Activated naive CD8-positive, alpha-beta T cell treated with anti-CD3 and anti-CD28 coated beads for 36 hours (primary cell): ENCODE results near the gene EHMT2. TPM values are rescaled to one million over a fixed set of nuclear protein-coding genes. Genes with fewer than 3 reads are reported as not detected.
A peak's percentile ranks its signal among the peaks of the same experiment; 100 is the strongest.
"Not testable (repeated sequence)": the region's sequence is repeated elsewhere in the genome, so short reads cannot be mapped to it uniquely, and the experiment has no call there.

ENCODE experiments used
- DNase-seq: peaks from one replicate; pipeline ENCODE4 v3.0.0; 2021
- H3K27ac Mint-ChIP-seq: one replicate; pipeline ENCODE4 v1.8.0; 2022; ENCODE audit warnings: mild to moderate bottlenecking, moderate library complexity, mixed read lengths
- H3K27me3 Mint-ChIP-seq: one replicate; pipeline ENCODE4 v1.8.0; 2022; ENCODE audit warnings: mild to moderate bottlenecking, mixed read lengths
- H3K36me3 Mint-ChIP-seq: one replicate; pipeline ENCODE4 v1.8.0; 2021; ENCODE audit warnings: mild to moderate bottlenecking, mixed read lengths
- H3K4me1 Mint-ChIP-seq: one replicate; pipeline ENCODE4 v1.8.0; 2021; ENCODE audit warnings: mixed read lengths
- H3K4me3 Mint-ChIP-seq: one replicate; pipeline ENCODE4 v1.8.0; 2022; ENCODE audit warnings: mild to moderate bottlenecking, moderate library complexity, mixed read lengths
- H3K9me3 Mint-ChIP-seq: one replicate; pipeline ENCODE4 v1.8.0; 2022; ENCODE audit warnings: mixed read lengths
- total RNA-seq, 2 experiments: library from RNA; stranded (reverse); gene quantifications; one replicate each; pipeline ENCODE4 v1.2.3, GENCODE V29; 2021

The EHMT2 gene
- total RNA-seq, 2 experiments from 2014 or later: 63.4 to 64.0 TPM

GRCh38 chr6:31874836-31875572, 22.5 kb downstream of the EHMT2 start:
- H3K4me1 Mint-ChIP-seq: no peaks in the 10 kb centered on the region
- H3K9me3 Mint-ChIP-seq: no peaks in the 10 kb centered on the region
- no peak overlapping the region for H3K27ac Mint-ChIP-seq

GRCh38 chr6:31874084-31874670, 23.3 kb downstream of the EHMT2 start:
- H3K27ac Mint-ChIP-seq: no peak overlapping the region
- no peaks in the 10 kb centered on the region for H3K9me3 Mint-ChIP-seq
- DNase-seq: no peak
- H3K36me3 Mint-ChIP-seq: no peaks in the 10 kb centered on the region
- no peaks in the 10 kb centered on the region for H3K4me1 Mint-ChIP-seq
- peaks cover 3% of the 10 kb centered on the region for H3K27me3 Mint-ChIP-seq
- no peak overlapping the region for H3K4me3 Mint-ChIP-seq

More at GRCh38 chr6:31874836-31875572, 22.5 kb downstream of the EHMT2 start:
- DNase-seq: no peak
- Mint-ChIP-seq H3K4me3 (no peak overlapping the region), H3K27me3 (peaks cover 3% of the 10 kb centered on the region), H3K36me3 (peaks cover 3% of the 10 kb centered on the region)

GRCh38 chr6:31871046-31871659, 26.3 kb downstream of the EHMT2 start:
- H3K4me3 Mint-ChIP-seq: no peak overlapping the region
- peaks cover 3% of the 10 kb centered on the region for H3K27me3 Mint-ChIP-seq
- no peak for DNase-seq
- H3K27ac Mint-ChIP-seq: no peak overlapping the region
- H3K36me3 Mint-ChIP-seq: no peaks in the 10 kb centered on the region
- H3K4me1 Mint-ChIP-seq: no peaks in the 10 kb centered on the region
- H3K9me3 Mint-ChIP-seq: no peaks in the 10 kb centered on the region

- Mint-ChIP-seq H3K36me3 (no peaks in the 10 kb centered on the region), H3K27me3 (peaks cover 3% of the 10 kb centered on the region), H3K27ac (no peak overlapping the region), H3K4me1 (no peaks in the 10 kb centered on the region), H3K4me3 (no peak overlapping the region), H3K9me3 (no peaks in the 10 kb centered on the region)
- no peak for DNase-seq
These were observed 27.0 kb downstream of the EHMT2 start for GRCh38 chr6:31870385-31870921.

DNA sequence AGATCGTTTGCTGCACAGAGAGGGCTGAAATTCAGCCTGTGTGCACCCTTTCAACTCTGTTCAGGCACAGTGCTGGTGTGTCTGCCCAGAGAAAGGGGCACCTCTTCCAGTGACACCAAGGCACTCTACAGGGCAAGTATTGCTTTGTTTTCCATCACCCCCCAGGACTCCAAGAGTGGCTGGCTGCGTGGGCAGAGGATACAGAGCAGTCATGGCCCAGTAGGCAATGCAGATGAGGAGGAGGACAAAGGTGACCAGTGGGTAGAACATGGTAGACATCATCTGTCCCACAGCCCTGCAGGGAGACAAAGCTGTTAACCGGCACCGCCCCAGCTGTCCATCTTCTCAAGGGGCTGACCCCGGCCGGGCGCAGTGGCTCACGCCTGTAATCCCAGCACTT, 28.2 kb downstream of the EHMT2 start:
- Mint-ChIP-seq H3K36me3 (no peaks in the 10 kb centered on the region), H3K27ac (no peak overlapping the region), H3K4me3 (no peak overlapping the region), H3K4me1 (peaks cover 4% of the 10 kb centered on the region), H3K9me3 (no peaks in the 10 kb centered on the region), H3K27me3 (peaks cover 3% of the 10 kb centered on the region)
- no peak for DNase-seq

- H3K27me3 Mint-ChIP-seq, H3K4me3 Mint-ChIP-seq, H3K9me3 Mint-ChIP-seq, DNase-seq, H3K4me1 Mint-ChIP-seq, H3K36me3 Mint-ChIP-seq, H3K27ac Mint-ChIP-seq: not testable (repeated sequence)
These were observed 28.9 kb downstream of the EHMT2 start for GRCh38 chr6:31868658-31868971.

GRCh38 chr6:31865205-31866118, 32.0 kb downstream of the EHMT2 start:
- Mint-ChIP-seq H3K4me1 (peaks cover 22% of the 10 kb centered on the region), H3K4me3 (no peak overlapping the region), H3K27ac (no peak overlapping the region), H3K36me3 (peaks cover 2% of the 10 kb centered on the region), H3K27me3 (no peaks in the 10 kb centered on the region), H3K9me3 (no peaks in the 10 kb centered on the region)
- DNase-seq: no peak

DNA sequence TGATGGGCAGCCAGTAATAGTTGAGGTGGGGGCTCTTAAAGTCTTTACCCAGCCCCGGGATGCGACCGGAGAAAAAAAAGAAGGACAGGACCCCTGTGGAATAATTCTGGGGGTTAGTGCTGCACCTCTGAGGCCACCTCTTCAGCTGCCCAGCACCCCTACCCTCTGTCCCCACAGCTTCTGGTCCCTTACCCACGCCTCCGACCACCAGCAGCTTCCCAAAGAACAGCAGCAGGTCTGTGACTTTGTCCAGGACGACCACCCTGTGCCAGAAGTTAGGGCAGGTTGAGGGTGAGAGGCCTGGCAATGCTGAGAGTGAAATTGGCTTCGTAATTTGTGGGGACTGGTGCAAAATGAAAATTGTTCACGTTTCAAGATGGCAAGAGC, 32.7 kb downstream of the EHMT2 start:
- no peak for DNase-seq
- Mint-ChIP-seq H3K9me3 (no peaks in the 10 kb centered on the region), H3K27me3 (no peaks in the 10 kb centered on the region), H3K4me3 (no peak overlapping the region), H3K4me1 (peaks cover 22% of the 10 kb centered on the region), H3K27ac (no peak overlapping the region), H3K36me3 (peaks cover 2% of the 10 kb centered on the region)

- H3K36me3 Mint-ChIP-seq, H3K27me3 Mint-ChIP-seq, H3K9me3 Mint-ChIP-seq, DNase-seq: not testable (repeated sequence)
- Mint-ChIP-seq H3K4me1 (peaks cover 22% of the 10 kb centered on the region), H3K27ac (peak overlapping the region; percentile 93), H3K4me3 (peak overlapping the region; percentile 92)
These were observed 33.4 kb downstream of the EHMT2 start for GRCh38 chr6:31864123-31864562.

- Mint-ChIP-seq H3K27ac (peak within 1 kb of the TSS; percentile 93), H3K27me3 (no peaks in the 10 kb centered on the region), H3K4me3 (peak within 1 kb of the TSS; percentile 92), H3K36me3 (peaks cover 5% of the 10 kb centered on the region), H3K9me3 (no peaks in the 10 kb centered on the region), H3K4me1 (peaks cover 22% of the 10 kb centered on the region)
- DNase-seq: peak; percentile 99
These were observed 34.9 kb downstream of the EHMT2 start, which contains the start of gene NEU1 for GRCh38 chr6:31862344-31863235. Gene NEU1, minus strand, starts transcription at chr6:31862821. Its CDS starts 45 bp downstream, at chr6:31862776.

DNA sequence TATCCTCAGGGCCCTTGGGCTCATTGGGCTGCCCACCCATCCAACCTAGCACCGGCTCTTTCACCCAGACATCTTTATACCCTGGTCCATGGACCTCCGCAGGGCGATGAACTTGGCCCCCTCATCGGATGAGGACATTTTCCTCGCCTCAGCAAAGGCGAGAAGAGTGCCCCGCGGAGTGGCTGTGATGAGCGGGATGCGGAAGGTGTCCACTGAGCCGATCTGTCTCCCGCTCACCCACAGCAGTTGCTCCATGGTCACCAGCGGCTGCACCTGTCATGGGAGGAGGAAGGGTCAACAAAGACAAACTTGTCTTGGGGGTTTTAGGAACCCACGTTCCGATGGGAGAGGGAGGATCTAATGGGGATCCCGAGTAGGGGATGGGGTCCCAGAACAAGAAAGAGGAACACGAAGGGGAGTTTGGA, 35.6 kb downstream of the EHMT2 start:
- Mint-ChIP-seq H3K27ac (peak overlapping the region; percentile 93), H3K9me3 (no peaks in the 10 kb centered on the region), H3K4me3 (peak overlapping the region; percentile 92), H3K27me3 (no peaks in the 10 kb centered on the region), H3K4me1 (peaks cover 22% of the 10 kb centered on the region), H3K36me3 (peaks cover 7% of the 10 kb centered on the region)
- DNase-seq: no peak

DNA sequence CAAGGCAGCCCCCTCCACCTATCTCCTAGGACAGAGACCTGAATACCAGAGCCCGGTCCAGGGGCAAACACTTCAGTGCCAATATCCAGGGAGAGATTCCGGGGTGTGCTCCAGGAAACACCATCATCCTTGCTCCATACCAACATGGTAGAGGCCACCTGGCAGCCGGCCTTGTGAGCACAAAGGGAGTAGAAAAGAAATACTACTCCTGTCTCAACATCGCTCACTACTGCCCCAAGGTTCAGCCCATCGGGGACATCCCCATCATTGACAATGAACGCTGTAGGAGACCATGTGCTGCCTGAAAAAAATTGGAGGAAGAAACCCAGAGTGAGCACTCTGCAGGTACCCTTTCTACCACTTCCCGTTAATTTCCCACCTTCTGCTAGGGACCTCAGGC, 36.3 kb downstream of the EHMT2 start:
- peaks cover 7% of the 10 kb centered on the region for H3K36me3 Mint-ChIP-seq
- H3K27me3 Mint-ChIP-seq: no peaks in the 10 kb centered on the region
- no peak overlapping the region for H3K27ac Mint-ChIP-seq

GRCh38 chr6:31860349-31860748, 37.1 kb downstream of the EHMT2 start:
- no peaks in the 10 kb centered on the region for H3K9me3 Mint-ChIP-seq
- peaks cover 7% of the 10 kb centered on the region for H3K36me3 Mint-ChIP-seq
- H3K27ac Mint-ChIP-seq: no peak overlapping the region
- H3K27me3 Mint-ChIP-seq: no peaks in the 10 kb centered on the region
- DNase-seq: no peak
- peaks cover 22% of the 10 kb centered on the region for H3K4me1 Mint-ChIP-seq
- no peak overlapping the region for H3K4me3 Mint-ChIP-seq

More for the DNA sequence above, 36.3 kb downstream of the EHMT2 start:
- no peak for DNase-seq
- Mint-ChIP-seq H3K4me1 (peaks cover 22% of the 10 kb centered on the region), H3K9me3 (no peaks in the 10 kb centered on the region), H3K4me3 (peak overlapping the region; percentile 7)

DNA sequence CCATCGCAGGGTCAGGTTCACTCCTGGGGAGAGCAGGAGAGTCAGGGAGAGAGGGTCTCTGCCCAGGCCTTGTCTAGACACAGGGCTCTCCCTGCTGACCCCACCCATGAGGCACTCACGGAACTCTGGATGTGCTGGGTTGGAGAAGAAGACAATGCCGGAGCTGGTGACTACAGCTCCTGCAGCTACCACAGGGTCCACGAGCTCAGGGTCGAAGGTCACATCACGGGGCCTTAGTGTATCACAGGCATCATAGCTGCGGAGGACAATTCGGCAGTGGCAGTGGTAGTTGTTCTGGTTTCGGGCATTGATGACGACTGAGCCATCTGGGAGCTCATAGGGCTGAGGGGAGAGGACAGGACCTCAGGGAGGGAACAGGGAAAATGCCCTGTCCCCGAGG, 37.6 kb downstream of the EHMT2 start:
- Mint-ChIP-seq H3K4me1 (peaks cover 20% of the 10 kb centered on the region), H3K27me3 (no peaks in the 10 kb centered on the region), H3K36me3 (peaks cover 7% of the 10 kb centered on the region), H3K9me3 (no peaks in the 10 kb centered on the region), H3K4me3 (no peak overlapping the region), H3K27ac (no peak overlapping the region)
- DNase-seq: no peak
